GM21737 (cell line): ENCODE measurements around the gene GNAL.
A peak's percentile ranks its signal among the peaks of the same experiment; 100 is the strongest.
"Not testable (repeated sequence)": the region's sequence is repeated elsewhere in the genome, so short reads cannot be mapped to it uniquely, and the experiment has no call there.

Experiments used
- ATAC-seq: cut with Tn5 transposase; IDR thresholded peaks from one replicate; pipeline ENCODE4 v1.9.1; 2021; ENCODE audit warnings: mild to moderate bottlenecking, moderate library complexity; ENCODE audit not compliant: unreplicated experiment

The GNAL gene

DNA sequence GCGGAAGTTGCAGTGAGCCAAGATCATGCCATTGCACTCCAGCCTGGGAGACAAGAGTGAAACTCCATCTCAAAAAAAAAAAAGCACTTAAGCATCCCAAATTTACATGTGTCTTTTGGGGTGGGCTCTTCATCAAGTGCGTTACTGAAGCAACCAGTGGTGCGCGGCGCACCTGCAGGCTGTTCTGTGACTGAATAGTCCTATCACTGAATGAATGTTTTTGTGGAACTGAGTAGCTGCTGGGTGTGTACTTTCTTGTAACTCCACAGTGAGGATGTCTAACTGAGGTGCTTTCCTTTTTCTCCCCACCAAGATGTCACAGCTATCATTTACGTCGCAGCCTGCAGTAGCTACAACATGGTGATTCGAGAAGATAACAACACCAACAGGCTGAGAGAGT, 179.2 kb downstream of the GNAL start:
- no peak for ATAC-seq

DNA sequence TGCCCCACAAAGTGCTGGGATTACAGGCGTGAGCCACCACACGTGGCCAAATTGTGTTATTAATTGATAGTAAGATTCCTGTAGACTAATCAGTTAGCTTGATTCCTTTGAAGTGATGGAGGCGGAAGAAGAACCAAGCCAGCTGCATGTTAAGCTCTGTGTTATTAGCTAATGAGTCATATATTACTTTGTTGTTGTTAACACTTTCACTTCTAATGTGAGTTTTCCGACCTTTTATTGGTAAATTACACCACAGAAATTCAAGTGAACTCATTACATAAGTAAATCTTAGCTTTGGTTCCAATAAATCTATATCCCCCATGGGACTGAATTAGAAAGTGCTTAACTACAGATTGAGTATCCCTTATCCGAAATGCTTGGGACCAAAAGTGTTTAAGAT, 182.4 kb downstream of the GNAL start:
- ATAC-seq: no peak

DNA sequence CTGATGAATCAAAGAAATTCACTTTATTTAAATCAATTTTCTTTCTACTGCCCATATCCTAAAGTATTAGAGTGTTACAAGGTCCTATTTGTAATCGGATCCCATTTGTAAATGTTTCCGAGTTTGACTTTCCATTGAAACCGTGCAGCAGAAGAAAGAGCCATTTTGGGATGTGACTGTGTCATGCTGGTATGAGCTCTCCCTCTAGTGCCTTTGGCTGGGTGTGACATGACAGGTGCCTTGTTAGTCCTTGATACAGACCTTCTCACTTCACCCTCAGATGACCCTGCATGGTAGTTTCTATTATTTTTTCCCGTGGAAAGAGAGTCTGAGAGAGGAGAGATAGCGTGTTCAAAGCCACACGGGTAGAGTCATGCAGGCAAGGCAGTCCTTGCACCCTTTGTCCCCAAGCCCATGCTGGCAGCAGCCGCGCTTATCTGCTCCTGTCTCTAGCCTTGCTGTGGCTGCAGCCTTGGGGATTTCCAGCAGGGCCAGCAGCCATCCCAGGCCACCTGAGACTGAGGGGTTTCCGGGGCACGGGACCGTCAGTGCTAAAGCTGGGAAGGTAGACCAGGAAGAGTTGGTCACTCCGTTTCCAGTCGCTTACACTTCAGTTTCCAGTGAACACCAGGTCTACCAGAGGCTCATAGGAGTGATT, 183.5 kb downstream of the GNAL start:
- no peak for ATAC-seq

DNA sequence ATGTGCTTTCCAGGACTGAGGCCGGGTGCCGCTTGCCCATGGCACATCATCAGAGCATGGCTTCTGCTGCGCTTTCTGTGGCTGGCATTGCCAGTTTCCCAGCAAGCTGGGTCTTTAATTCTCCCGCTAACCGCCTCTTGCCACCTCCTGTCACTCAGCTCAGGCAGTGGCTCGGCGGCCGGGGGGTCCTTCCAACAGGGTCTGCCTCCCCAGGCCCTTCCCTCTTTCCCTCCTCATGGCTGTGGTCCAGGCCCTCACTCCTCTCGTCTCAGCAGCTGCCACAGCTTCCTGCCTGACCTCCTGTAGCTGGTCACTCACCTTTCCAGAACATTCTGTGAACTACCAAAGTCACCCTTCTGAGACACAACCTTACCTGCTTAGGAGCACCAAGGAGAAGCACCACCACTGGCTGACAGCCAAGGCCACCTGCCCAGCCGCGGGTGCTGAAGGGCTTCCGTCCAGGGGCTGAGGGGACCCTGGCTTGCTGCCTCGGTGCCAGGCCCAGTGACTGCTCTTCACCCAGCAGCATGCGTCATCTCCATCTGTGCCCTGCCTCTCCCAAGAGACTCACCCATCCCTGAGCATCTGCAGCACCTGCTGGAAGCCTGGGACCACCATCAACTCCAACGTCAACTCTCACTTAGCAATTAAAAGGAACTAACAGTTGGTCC, 184.7 kb downstream of the GNAL start:
- no peak for ATAC-seq

DNA sequence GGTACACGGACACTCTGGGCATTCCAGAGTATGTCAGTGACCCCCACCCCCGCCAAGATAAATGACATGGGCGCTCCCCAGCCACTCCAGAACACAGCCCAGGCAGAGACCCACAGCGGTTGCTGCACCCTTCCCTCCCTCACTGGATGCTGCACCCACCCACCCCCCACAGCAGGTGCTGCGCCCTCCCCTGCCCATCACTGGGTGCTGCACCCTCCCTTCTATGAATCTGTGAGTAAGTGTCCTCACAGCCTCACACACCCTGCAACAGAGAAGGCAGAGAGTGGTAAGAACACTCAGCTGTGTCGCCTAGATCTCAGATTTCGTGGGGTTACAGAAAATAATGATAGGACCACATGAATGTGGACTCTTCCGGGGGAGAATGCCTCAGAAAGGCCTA, 185.6 kb downstream of the GNAL start:
- ATAC-seq: no peak

DNA sequence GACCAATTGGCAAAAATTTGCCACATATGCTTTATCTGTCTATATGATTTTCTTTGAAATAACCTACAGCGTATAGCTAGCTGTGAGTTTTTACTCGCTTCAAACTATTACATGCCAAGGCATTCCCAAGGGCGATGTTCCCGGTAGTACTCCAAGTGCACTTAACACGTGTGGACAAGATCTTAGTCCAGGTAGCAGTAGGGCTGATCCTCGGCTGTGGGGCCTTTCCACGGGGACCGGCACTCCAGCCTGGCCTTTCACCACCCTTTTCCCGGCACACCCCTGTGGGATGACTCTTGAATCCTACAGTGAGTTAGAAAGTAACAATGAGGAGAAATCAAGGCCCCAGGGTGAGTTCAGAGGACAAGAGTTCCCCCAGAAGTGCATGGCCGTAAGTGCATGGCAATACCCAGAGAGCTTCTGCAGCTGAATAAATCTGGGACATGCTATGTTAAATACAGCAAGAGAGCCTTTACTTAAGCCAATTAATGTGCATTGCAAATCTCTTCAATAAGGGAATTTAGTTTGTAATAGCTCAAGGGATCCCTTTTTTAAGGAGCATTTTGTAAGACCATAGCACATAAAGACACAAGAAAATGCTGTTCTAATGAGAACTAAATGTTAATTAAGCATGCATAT, 188.6 kb downstream of the GNAL start:
- no peak for ATAC-seq

DNA sequence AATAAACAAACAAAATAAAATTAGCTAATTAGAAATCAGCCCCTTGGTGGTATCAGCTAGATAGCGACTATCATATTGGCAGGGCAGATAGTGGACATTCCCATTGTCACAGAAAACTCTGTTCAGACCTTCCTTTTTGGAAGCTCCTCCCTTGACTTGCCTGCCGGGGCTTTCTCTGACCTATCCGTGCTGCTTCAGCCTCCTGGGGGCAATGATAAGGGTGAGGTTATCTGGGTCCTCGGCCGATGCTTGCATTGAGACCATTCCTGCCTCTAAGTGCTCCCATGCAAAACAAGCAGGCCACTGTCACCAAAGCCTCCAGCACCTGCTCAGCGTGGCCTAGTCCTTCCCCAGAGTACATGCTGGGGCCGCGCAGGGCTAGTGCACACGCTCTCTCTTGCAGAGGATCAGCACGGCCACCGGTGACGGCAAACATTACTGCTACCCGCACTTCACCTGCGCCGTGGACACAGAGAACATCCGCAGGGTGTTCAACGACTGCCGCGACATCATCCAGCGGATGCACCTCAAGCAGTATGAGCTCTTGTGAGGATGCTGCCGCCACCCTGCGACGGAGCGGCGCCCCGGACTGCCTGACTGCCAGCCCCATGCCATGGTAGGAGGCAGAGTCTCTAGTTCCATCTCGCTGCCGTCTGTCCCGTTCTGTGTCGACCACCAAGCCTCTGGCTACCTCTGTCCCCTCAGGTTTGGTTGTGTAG, 191.7 kb downstream of the GNAL start:
- ATAC-seq: no peak

DNA sequence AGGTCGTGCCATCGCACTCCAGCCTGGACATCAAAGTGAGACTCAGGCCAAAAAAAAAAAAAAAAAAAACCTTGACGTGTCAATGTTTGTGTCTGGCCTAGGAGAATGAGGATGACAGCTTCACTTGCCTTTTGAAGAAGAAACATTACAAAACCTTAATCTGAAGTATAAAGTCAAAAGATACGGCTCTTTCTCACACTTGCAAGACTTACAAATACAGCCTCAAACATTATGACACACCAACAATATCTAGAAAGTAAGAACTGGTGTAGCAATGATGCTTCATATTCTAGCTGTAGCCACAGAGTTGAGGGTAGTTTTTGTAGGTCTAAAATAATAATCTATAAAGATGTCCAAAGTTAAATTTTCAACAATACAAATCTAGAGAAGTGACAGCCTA, 193.6 kb downstream of the GNAL start:
- no peak for ATAC-seq

DNA sequence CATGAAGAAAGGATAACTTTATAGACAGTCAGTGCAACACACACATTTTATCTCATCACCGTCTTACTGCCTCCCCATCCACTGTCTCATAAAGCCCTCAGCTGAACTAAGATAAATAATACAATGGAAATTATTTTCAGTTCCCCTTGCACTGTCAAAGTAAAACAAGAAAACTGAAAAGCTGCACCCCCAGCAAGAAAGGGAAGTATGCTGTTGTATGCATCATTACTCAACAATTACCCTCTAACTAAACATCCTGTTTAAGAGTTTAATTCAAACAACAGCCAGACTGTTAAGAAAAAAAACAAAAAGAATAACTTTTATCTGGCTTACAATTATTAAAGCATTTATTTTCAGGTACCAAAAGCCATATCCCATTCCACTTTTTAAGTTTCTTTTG, 194.1 kb downstream of the GNAL start:
- ATAC-seq: peak; percentile 78

DNA sequence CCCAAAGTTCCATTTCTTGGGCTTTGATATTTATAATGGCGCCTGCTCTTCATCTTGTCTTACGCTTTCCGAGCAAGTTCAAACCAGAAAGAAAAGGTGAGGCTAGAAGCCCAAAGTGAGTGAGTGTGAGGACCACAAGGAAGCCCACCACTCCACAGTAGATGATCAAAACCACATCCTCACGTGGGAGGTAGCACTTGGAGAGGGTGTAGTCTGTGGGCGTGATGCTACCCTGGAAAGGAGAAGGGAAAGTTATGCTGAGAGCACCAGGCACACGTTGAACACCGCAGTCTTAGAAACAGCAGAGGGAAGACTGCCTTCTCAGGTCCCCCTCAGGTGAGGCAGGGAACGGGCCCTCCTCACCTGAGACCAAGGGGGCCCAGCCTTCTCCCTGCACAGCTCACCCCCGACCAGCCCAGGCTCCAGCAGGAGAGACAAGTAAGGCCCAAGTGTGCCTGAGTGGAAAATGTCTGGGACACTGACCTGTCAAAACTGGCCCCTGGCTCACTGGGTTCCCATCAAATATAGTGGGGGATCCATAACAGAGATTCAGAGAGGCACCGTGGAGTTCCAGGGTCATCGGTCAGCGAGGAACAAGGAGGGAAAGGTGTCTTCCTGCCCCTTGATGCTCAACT, 195.4 kb downstream of the GNAL start:
- no peak for ATAC-seq

DNA sequence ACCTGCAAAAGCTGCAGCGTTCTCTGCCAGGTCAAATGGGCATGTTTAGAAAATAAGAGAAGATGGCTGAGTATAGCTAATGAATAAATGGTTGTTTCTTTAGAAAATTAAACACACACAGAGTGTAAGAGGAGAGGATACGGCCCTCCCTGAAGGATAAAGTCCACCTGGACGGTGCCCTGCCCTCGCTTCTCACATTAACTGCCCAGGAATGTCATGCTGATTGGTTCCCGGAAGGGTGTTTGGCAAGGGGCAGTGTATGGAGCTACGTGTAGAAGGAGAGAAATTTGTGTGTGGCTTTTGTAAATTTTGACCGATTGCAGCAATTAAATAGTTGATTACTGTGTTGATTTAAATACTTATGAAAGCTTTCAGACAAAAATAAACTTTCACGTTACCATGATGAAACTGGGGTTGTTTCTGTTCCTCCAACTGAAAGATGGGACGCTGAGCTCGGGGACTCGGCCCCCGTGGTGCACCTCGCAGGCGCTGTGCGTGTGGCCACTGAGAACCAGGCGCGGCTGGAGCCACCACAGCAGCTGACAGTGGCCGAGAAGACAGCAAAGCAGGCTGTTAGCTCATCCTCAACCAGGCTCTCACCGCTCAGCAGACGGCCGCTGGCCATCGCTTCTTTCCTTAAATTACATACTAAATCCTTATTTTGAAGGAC, 196.3 kb downstream of the GNAL start:
- ATAC-seq: no peak

DNA sequence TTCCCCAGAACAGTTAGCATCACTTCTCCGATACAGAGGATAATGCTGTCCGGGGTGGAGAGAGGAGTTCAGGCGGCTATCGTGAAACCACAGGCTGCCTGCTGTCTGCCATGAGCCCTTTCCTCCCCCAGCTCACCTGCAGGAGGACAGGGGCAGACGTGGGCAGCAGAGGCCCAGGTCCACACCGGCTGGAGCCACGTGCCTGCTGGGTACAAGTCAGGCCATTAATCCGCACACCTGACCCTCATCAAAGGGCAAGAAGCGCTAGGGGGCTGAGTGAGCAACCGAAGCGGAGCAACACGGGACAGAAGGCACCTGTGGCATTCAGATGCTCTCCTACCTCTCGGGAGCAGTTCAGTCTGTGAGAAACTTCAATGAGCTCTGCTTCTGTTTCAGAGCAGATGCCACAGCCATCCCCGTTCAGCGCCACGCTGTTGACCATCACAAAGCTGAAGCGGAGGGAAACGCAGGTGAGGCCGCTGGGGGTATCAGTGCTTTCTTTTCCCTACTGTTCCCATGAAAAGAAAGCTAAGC, 197.6 kb downstream of the GNAL start:
- no peak for ATAC-seq

DNA sequence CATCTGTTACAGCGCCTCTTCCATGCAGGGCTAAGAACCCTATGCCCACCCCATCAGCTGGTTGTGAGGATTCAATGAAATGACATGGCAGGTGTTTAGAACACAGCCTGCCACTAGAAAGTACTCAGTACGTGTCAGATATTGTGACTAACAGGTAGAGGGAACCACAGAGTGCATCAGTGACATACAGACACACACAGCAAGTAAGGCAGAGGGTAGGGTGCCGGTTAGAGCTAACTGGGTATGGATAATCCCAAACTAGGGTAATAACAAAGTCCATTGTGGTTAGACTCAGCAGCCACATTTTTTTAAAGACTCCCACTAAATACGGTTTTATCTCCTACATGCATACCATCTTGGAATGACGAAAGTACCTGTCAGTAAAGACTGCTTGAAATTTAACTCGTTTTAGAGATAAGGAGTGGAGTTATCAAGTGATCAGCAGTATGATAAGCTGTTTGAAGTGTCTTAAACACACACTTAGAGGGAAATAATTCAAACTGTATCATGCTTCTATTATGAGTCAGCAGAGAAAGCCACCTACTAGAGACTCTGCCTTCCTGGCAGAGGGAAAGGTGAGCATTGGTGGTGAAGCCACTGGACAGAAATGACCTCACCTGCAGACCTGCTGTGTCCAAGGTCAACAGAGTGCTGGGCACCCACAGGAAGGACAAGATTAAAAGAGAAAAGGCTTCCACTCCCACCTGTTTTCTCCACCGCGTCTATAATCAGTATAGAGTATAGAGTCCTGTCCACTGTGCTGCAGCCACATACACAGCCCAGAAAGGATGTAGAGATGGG, 198.5 kb downstream of the GNAL start:
- ATAC-seq: no peak

DNA sequence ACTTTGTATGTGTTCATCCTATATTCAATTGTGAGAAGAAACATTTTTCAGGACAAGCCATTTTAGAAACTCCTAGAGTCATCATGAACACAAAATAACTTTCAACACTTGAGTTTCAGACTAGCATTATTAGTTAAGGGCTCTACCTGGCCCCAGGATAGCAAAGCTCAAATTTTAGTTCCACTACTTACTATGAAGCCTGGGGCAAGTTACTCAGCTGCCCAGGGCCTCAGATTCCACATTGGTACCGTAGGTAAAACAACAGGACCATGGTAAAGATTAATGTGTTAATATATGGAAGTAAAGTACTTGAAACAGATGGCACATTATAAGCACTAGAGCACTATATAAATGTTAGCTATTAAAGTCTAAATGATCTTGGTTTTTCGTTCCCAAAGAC, 199.7 kb downstream of the GNAL start:
- no peak for ATAC-seq

DNA sequence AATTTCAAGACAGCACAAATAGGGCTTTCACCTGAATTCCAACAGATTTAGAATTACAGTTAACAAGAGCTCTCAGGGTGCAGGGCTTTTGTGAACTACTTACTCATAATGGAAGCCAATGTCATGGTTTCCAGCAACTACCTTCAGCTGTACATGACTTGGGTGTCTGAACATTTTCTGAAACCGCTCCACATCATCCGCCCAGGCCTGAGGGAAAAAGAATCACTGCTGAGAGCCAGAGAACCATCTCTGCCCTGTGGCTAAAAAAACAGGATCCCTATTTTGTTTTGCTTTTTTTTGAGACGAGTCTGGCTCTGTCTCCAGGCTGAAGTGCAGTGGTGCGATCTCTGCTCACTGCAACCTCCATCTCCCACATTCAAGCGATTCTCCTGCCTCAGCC, 200.2 kb downstream of the GNAL start:
- no peak for ATAC-seq

DNA sequence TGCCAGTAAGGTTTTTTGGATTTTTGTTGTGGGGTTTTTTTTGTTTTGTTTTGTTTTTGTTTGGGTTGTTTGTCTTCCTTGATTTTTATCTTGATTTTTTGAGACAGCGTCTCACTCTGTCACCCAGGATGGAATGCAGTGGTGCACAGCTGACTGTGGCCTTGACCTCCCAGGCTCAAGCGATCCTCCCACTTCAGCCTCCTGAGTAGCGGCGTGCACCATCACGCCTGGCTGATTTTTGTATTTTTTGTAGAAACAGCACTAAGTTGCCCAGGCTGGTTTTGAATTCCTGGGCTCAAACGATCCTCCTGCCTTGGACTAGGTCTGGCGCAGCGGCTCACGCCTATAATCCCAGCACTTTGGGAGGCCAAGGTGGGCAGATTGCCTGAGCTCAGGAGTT, 202.7 kb downstream of the GNAL start:
- no peak for ATAC-seq

DNA sequence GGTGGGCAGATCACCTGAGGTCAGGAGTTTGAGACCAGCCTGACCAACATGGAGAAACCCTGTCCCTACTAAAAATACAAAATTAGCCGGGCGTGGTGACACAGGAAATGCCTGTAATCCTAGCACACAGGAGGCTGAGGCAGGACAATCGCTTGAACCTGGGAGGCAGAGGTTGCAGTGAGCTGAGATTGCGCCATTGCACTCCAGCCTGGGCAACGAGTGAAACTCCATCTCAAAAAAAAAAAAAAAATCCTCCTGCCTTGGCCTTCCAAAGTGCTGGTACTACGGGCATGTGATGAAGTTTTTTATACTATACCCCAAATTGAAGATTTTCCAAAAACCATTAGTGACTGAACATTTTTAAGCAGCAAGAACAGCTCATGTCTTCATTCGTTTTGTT, 203.4 kb downstream of the GNAL start:
- ATAC-seq: not testable (repeated sequence)

DNA sequence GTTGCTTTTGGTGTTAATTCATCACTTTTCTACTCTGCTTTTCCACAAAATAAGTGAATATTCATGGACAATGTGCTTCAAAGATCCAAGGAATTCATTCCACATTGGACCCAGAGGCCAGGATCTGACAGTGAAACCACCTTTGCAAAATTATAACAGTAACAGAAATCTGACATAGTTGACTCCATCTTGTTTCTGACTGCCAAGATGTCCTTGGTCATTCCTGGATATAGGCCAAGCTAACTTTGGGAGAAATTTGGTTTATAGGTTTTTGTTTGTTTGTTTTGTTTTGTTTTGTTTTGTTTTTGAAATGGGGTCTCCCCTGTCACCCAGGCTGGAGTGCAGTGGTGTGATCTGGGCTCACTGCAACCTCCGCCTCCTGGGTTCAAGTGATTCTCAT, 208.7 kb downstream of the GNAL start:
- no peak for ATAC-seq

DNA sequence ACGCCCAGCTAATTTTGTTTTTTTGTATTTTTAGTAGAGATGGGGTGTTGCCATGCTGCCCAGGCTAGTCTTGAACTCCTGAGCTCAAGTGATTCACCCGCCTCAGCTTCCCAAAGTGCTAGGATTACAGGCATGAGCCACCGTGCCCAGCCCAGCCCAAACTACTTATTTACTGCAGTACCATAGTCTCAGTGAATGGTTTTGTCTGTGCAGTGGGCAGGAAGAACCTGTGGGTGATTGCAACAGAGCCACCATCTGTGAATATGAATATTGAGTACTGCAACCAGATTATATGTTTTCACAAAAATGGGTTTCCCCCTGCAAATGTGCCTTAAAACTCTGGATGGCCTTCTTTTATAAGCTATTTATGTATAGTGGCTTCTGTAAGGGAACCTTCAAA, 210.0 kb downstream of the GNAL start:
- no peak for ATAC-seq
